Astrocyte (in vitro differentiated cells and primary cell): Measurements from ENCODE around the gene NFATC3. TPM values are rescaled to one million over a fixed set of nuclear protein-coding genes. Genes with fewer than 3 reads are reported as not detected.

Experiments used
- DNase-seq: peaks from one replicate; pipeline ENCODE4 v3.0.0-alpha.2; 2010; ENCODE audit warnings: low read depth
- FAIRE-seq: peaks from 2 replicates; lab custom pipeline; 2011; peaks lifted over from hg19 to GRCh38; lab: Jason Lieb, UNC
- H2AFZ ChIP-seq: 2 replicates; pipeline ENCODE4 v1.6.0; 2012; ENCODE audit warnings: low read depth, low read length, inconsistent platforms
- H3K27ac ChIP-seq: 2 replicates; pipeline ENCODE4 v1.5.1; 2011; ENCODE audit warnings: low read depth, low read length, inconsistent platforms
- H3K27me3 ChIP-seq: 2 replicates; pipeline ENCODE4 v1.6.0; 2011; ENCODE audit warnings: low read length, inconsistent platforms; ENCODE audit not compliant: insufficient read depth
- H3K36me3 ChIP-seq: 2 replicates; pipeline ENCODE4 v1.5.1; 2011; ENCODE audit warnings: low read length, inconsistent platforms; ENCODE audit not compliant: insufficient read depth
- H3K4me1 ChIP-seq: 2 replicates; pipeline ENCODE4 v1.5.1; 2011; ENCODE audit warnings: low read length, inconsistent platforms; ENCODE audit not compliant: insufficient read depth
- H3K4me2 ChIP-seq: 2 replicates; pipeline ENCODE4 v1.6.0; 2012; ENCODE audit warnings: low read length, inconsistent platforms
- H3K4me3 ChIP-seq: 2 replicates; pipeline ENCODE4 v1.5.1; 2011; ENCODE audit warnings: low read depth, mild to moderate bottlenecking, low read length, inconsistent platforms; ENCODE audit not compliant: insufficient read depth
- H3K79me2 ChIP-seq: 2 replicates; pipeline ENCODE4 v1.6.0; 2012; ENCODE audit warnings: mild to moderate bottlenecking, low read length, inconsistent platforms; ENCODE audit not compliant: insufficient read depth
- H3K9ac ChIP-seq: 2 replicates; pipeline ENCODE4 v1.6.0; 2012; ENCODE audit warnings: mild to moderate bottlenecking, low read length, inconsistent platforms
- H3K9me3 ChIP-seq: 2 replicates; pipeline ENCODE4 v1.5.1; 2012; ENCODE audit warnings: low read depth, mild to moderate bottlenecking, low read length, inconsistent platforms; ENCODE audit not compliant: insufficient read depth
- H4K20me1 ChIP-seq: 2 replicates; pipeline ENCODE4 v1.6.0; 2012; ENCODE audit warnings: low read length, inconsistent platforms; ENCODE audit not compliant: insufficient read depth
- H3K27ac Mint-ChIP-seq: one replicate; pipeline ENCODE4 v1.8.0; 2021; ENCODE audit warnings: mild to moderate bottlenecking, mixed read lengths; ENCODE audit not compliant: unreplicated experiment
- H3K27me3 Mint-ChIP-seq: one replicate; pipeline ENCODE4 v1.8.0; 2021; ENCODE audit warnings: low read depth, mixed read lengths; ENCODE audit not compliant: unreplicated experiment
- H3K36me3 Mint-ChIP-seq: one replicate; pipeline ENCODE4 v1.8.0; 2021; ENCODE audit warnings: low read depth, mixed read lengths; ENCODE audit not compliant: unreplicated experiment
- H3K4me1 Mint-ChIP-seq: one replicate; pipeline ENCODE4 v1.8.0; 2021; ENCODE audit warnings: low read depth, mixed read lengths; ENCODE audit not compliant: unreplicated experiment
- H3K4me3 Mint-ChIP-seq: one replicate; pipeline ENCODE4 v1.8.0; 2021; ENCODE audit warnings: mild to moderate bottlenecking, moderate library complexity, mixed read lengths; ENCODE audit not compliant: unreplicated experiment
- H3K9me3 Mint-ChIP-seq: one replicate; pipeline ENCODE4 v1.8.0; 2021; ENCODE audit warnings: mild to moderate bottlenecking, mixed read lengths; ENCODE audit not compliant: unreplicated experiment
- CTCF ChIP-seq: IDR thresholded peaks from 2 replicates; pipeline ENCODE4 v1.5.1; 2011; ENCODE audit warnings: low read depth, mild to moderate bottlenecking, inconsistent platforms, low read length, moderate library complexity; ENCODE audit not compliant: insufficient read depth
- EZH2 ChIP-seq: IDR thresholded peaks from 2 replicates; pipeline ENCODE4 v1.6.1; 2012; ENCODE audit warnings: mild to moderate bottlenecking, low read length, inconsistent platforms; ENCODE audit not compliant: insufficient read depth
- total RNA-seq: library from RNA; stranded (reverse); gene quantifications from 2 replicates; pipeline ENCODE4 v1.2.1, GENCODE V29; 2021

The NFATC3 gene
- total RNA-seq, 1 donor from 2014 or later, result 34.0 TPM

- H3K9me3 Mint-ChIP-seq, result no peaks in the 10 kb centered on the region
These were observed 182.6 kb downstream of the NFATC3 start for GRCh38 chr16:68267612-68268405.

DNA sequence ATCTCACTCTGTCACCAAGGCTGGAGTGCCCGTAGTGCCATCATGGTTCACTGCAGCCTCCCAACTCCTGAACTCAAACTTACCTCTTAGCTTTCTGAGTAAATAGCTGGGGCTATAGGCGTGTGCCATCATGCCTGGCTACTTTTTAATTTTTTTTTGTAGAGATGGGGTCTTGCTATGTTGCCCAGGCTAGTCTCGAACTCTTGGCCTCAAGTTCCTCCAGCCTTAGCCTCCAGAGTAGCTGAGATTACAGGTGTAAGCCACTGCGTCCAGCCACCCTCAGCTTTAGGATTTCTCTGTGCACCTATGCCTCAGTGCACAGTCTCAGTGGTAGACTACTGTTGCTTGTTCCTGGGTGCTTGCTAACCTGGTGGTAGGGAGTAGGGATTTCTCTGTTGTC lies 184.6 kb downstream of the NFATC3 start:
- Histone ChIP-seq H3K4me2 (no peak overlapping the region), H3K9ac (no peak overlapping the region), H3K27me3 (no peaks in the 10 kb centered on the region), H2AFZ (no peak overlapping the region), H3K27ac (no peak overlapping the region), H3K36me3 (peaks cover 6% of the 10 kb centered on the region), H3K9me3 (no peaks in the 10 kb centered on the region), H4K20me1 (peaks cover 81% of the 10 kb centered on the region), H3K4me1 (peaks cover 8% of the 10 kb centered on the region), H3K4me3 (no peak overlapping the region), H3K79me2 (peaks cover 98% of the 10 kb centered on the region)
- no peaks in the 10 kb centered on the region for H3K27me3 Mint-ChIP-seq
- no peak overlapping the region for H3K27ac Mint-ChIP-seq
- DNase-seq (no peak), FAIRE-seq (no peak)
- no peak overlapping the region for H3K4me3 Mint-ChIP-seq
- H3K4me1 Mint-ChIP-seq, result peaks cover 19% of the 10 kb centered on the region
- TF ChIP-seq EZH2 (no peak), CTCF (no peak)
- H3K36me3 Mint-ChIP-seq, result peaks cover 13% of the 10 kb centered on the region
- no peaks in the 10 kb centered on the region for H3K9me3 Mint-ChIP-seq

More at GRCh38 chr16:68267612-68268405, 182.6 kb downstream of the NFATC3 start:
- Histone ChIP-seq H2AFZ (no peak overlapping the region), H3K4me1 (peaks cover 8% of the 10 kb centered on the region), H3K9me3 (no peaks in the 10 kb centered on the region), H3K4me2 (peak overlapping the region; percentile 11), H3K36me3 (no peaks in the 10 kb centered on the region), H3K79me2 (peaks cover 89% of the 10 kb centered on the region), H3K4me3 (no peak overlapping the region), H4K20me1 (peaks cover 62% of the 10 kb centered on the region), H3K27ac (no peak overlapping the region), H3K9ac (no peak overlapping the region), H3K27me3 (no peaks in the 10 kb centered on the region)
- DNase-seq (no peak), FAIRE-seq (no peak)
- no peak for TF ChIP-seq CTCF
- no peak for TF ChIP-seq EZH2
- peaks cover 8% of the 10 kb centered on the region for H3K36me3 Mint-ChIP-seq
- peak overlapping the region; percentile 64 for H3K4me3 Mint-ChIP-seq
- no peaks in the 10 kb centered on the region for H3K27me3 Mint-ChIP-seq
- H3K4me1 Mint-ChIP-seq, result peaks cover 19% of the 10 kb centered on the region
- no peak overlapping the region for H3K27ac Mint-ChIP-seq

GRCh38 chr16:68270353-68270752 lies 185.2 kb downstream of the NFATC3 start:
- H3K27ac ChIP-seq, result no peak overlapping the region
- no peak overlapping the region for H3K4me2 ChIP-seq
- H4K20me1 ChIP-seq, result peaks cover 82% of the 10 kb centered on the region
- H3K4me3 ChIP-seq, result no peak overlapping the region
- Mint-ChIP-seq H3K4me3 (no peak overlapping the region), H3K9me3 (no peaks in the 10 kb centered on the region), H3K27me3 (no peaks in the 10 kb centered on the region), H3K4me1 (peaks cover 19% of the 10 kb centered on the region), H3K27ac (no peak overlapping the region), H3K36me3 (peaks cover 13% of the 10 kb centered on the region)
- TF ChIP-seq CTCF, result no peak
- no peak for TF ChIP-seq EZH2
- no peak for DNase-seq
- H3K4me1 ChIP-seq, result peaks cover 7% of the 10 kb centered on the region
- peaks cover 96% of the 10 kb centered on the region for H3K79me2 ChIP-seq
- no peaks in the 10 kb centered on the region for H3K9me3 ChIP-seq
- H3K36me3 ChIP-seq, result peaks cover 6% of the 10 kb centered on the region
- no peak overlapping the region for H2AFZ ChIP-seq
- FAIRE-seq, result no peak
- H3K9ac ChIP-seq, result no peak overlapping the region
- no peaks in the 10 kb centered on the region for H3K27me3 ChIP-seq
